ENCODE data around the gene STARD9. TPM values are rescaled to one million over a fixed set of nuclear protein-coding genes. Genes with fewer than 3 reads are reported as not detected.

The STARD9 gene
- total and polyA plus RNA-seq, 10 of the 15 experiments (the other 5 are each of a cell fraction or from before 2014, with no cell fraction given) = 0.58 to 11.5 (median 6.1) TPM

DNA sequence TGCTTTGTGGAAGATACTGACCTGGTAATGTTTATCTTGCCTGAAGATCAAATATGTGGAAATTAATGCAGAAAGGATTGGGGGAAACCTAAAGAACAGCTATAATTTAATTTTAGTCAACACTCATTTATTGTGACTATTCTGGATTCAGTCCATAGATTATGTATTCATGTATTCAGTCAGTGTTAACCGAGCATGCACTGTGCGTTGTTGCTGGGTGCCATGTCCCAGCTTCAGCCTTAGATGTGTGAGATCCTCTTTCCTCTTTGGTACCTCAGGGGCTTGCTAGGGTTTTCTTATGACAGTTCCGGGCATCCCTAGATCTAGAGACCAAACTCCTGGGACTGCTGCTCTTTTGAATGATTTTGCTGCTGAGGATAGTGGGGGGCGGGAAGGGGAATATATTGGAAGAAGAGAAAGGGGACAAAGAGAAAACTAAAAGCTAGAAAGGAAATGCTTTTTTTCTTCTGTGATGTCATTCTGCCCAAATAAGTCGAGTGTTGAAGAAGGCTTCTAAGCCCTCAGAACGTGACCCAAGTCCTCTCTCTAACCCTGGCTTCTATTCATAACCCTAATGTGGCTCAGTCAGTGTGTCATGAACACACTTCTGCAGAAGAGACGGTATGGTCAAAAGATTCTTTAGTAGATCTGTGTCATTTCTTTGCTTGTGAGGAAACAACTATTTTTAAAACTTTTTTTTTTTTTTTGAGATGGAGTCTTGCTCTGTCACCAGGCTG is 33.5 kb downstream of the STARD9 start:
- Histone ChIP-seq H3K27ac (ENCODE audit: control insufficient read depth, insufficient read depth) (no peak overlapping the region), H2AFZ (ENCODE audit: control insufficient read depth, low read depth, low read length) (peak overlapping the region; percentile 18; the same call in 1 of the 2 replicates), H3K4me3 (no peak overlapping the region), H3K9me3 (replicated peaks; ENCODE audit: control insufficient read depth, insufficient read depth, low read length) (no peaks in the 10 kb centered on the region), H3K4me2 (ENCODE audit: control insufficient read depth, insufficient read depth) (0 out of 2 replicates have a peak overlapping the region, but pooled peaks have one; percentile 66), H3K9ac (ENCODE audit: control insufficient read depth, insufficient read depth, low read length) (no peak overlapping the region), H3K4me1 (ENCODE audit: control insufficient read depth, insufficient read depth, low read length) (peaks cover 37% of the 10 kb centered on the region), H3K27me3 (replicated peaks in 1 of 2; ENCODE audit: control insufficient read depth in 2 of 2, insufficient read depth in 2 of 2, low read length in 1 of 2) (no peaks in the 10 kb centered on the region), H3K79me2 (ENCODE audit: control insufficient read depth, insufficient read depth, low read length) (no peaks in the 10 kb centered on the region; the same call in 1 of the 2 replicates), H3K36me3 (ENCODE audit: control insufficient read depth in 2 of 2, insufficient read depth in 2 of 2, low read length in 1 of 2) (no peaks in the 10 kb centered on the region), H4K20me1 (ENCODE audit: control insufficient read depth, insufficient read depth) (no peaks in the 10 kb centered on the region)
- 16% methylated on average over 7 of the region's 7 CpGs for WGBS (ENCODE audit: insufficient coverage, insufficient replicate concordance, low lambda C conversion rate, missing lambda C conversion rate)
- TF ChIP-seq ZBTB4 (CRISPR knock-in tag; IDR thresholded peaks at IDR 0.05) (no peak), ZNF24 (IDR thresholded peaks at IDR 0.05) (no peak), CHD2 (IDR thresholded peaks at IDR 0.05; ENCODE audit: borderline replicate concordance, low read depth, low read length) (no peak), BHLHE40 (IDR thresholded peaks at IDR 0.05; ENCODE audit: borderline replicate concordance in 1 of 2, low read depth in 2 of 2, low read length in 1 of 2) (peak; percentile 66 to 70; a peak in 3 of 4 replicates), DPF2 (IDR thresholded peaks at IDR 0.05) (no peak), EZH2 (IDR thresholded peaks at IDR 0.05; ENCODE audit: borderline replicate concordance, control insufficient read depth, low read depth, low read length) (no peak), ATF7 (IDR thresholded peaks at IDR 0.05; ENCODE audit: low read depth) (0 out of 2 replicates have a peak, but pooled peaks have one; percentile 47), CREB1 (IDR thresholded peaks at IDR 0.05; ENCODE audit: low read depth) (peak; percentile 26; the same call in 1 of the 2 replicates)
- ChIA-PET RAD21 (ENCODE audit: unreplicated experiment) (interaction anchor here (0.5 to 4.4 kb wide), 7 partner anchors 12 to 564 kb away, joined by 3 to 30 read pairs (median 3); no protein-coding TSS in a partner anchor), POLR2A (interaction anchor here (0.6 to 5.5 kb wide), 9 partner anchors 15 to 178 kb away, joined by 3 to 38 read pairs (median 4); partner anchors contain the start of gene STARD9), CTCF (interaction anchor here (1.2 to 3.0 kb wide), 6 partner anchors 10 to 41 kb away, joined by 3 to 9 read pairs (median 6); partner anchors contain the start of gene STARD9), SMC1A (ENCODE audit: uncharacterized antibody, unreplicated experiment) (interaction anchor here (0.7 to 5.4 kb wide), 15 partner anchors 12 to 73 kb away, joined by 3 to 53 read pairs (median 4); no protein-coding TSS in a partner anchor)
- in situ Hi-C loops (cut with MboI) = no loop called here
- intact Hi-C loops (cut with micrococcal nuclease; ENCODE audit: unreplicated experiment) = no loop called here
- no peak for DNase-seq (ENCODE audit: low read depth, low spot score)
- BruUV-seq (replicated peaks) = no TSS peak
- peak; percentile 47 for FAIRE-seq
- ATAC-seq = peak; percentile 55

Data from GM12878 (cell line).